ENCODE measurements around the gene HDHD3.

- TF ChIP-seq, protein P1, sequence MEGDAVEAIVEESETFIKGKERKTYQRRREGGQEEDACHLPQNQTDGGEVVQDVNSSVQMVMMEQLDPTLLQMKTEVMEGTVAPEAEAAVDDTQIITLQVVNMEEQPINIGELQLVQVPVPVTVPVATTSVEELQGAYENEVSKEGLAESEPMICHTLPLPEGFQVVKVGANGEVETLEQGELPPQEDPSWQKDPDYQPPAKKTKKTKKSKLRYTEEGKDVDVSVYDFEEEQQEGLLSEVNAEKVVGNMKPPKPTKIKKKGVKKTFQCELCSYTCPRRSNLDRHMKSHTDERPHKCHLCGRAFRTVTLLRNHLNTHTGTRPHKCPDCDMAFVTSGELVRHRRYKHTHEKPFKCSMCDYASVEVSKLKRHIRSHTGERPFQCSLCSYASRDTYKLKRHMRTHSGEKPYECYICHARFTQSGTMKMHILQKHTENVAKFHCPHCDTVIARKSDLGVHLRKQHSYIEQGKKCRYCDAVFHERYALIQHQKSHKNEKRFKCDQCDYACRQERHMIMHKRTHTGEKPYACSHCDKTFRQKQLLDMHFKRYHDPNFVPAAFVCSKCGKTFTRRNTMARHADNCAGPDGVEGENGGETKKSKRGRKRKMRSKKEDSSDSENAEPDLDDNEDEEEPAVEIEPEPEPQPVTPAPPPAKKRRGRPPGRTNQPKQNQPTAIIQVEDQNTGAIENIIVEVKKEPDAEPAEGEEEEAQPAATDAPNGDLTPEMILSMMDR (conservative IDR thresholded peaks at IDR 0.05; ENCODE audit: low read length): no peak
- TF ChIP-seq EZH2phosphoT487 (IDR thresholded peaks at IDR 0.05; ENCODE audit: borderline replicate concordance, low read depth, low read length): no peak
These were observed 39.1 kb downstream of the HDHD3 start for GRCh38 chr9:113337714-113338113.

Data from OCI-LY7 (cell line).